Thyroid gland (tissue), 4 donors: ENCODE results near the gene KIAA1671. TPM values are rescaled to one million over a fixed set of nuclear protein-coding genes. Genes with fewer than 3 reads are reported as not detected.
A peak's percentile ranks its signal among the peaks of the same experiment; 100 is the strongest.

Experiments used
- DNase-seq, 2 donors: peaks; one replicate each; pipeline ENCODE4 v3.0.0-alpha.2; 2019
- H3K27ac ChIP-seq, 3 donors: fragments of 200-600 bp; sonication (generic); 1 replicate in 2 of 3; 2 replicates in 1 of 3; pipeline ENCODE4 v1.5.1; 2016 to 2019; ENCODE audit warnings: mild to moderate bottlenecking in 1 of 3, moderate library complexity in 1 of 3
- H3K27me3 ChIP-seq: fragments of 200-600 bp; sonication (generic); one replicate; pipeline ENCODE4 v1.5.1; 2019
- H3K36me3 ChIP-seq, 2 donors: fragments of 200-600 bp; sonication (generic); one replicate each; pipeline ENCODE4 v1.5.1; 2016 to 2019
- H3K4me1 ChIP-seq, 2 donors: fragments of 200-600 bp; sonication (generic); one replicate each; pipeline ENCODE4 v1.5.1; 2017 to 2019
- H3K4me3 ChIP-seq, 3 donors: fragments of 200-600 bp; sonication (generic); replicated peaks in 1 of 3; 1 replicate in 2 of 3; 2 replicates in 1 of 3; pipeline ENCODE4 v1.5.1; 2016; ENCODE audit warnings: mild to moderate bottlenecking in 1 of 3
- H3K9me3 ChIP-seq: fragments of 200-600 bp; sonication (generic); one replicate; pipeline ENCODE4 v1.5.1; 2017
- POLR2A ChIP-seq, 2 donors: fragments of 450-650 bp; IDR thresholded peaks; one replicate each; pipeline ENCODE4 v1.6.1; 2017; ENCODE audit warnings: antibody characterized with exemption in 2 of 2, mild to moderate bottlenecking in 2 of 2, moderate library complexity in 1 of 2
- WGBS, 2 donors: methylation state at CpG; one replicate each; pipeline ENCODE4 v1.1.5; 2017; 5-methylcytosine and 5-hydroxymethylcytosine counted together
- intact Hi-C: fragments of 100-400 bp; cut with DNase I; formaldehyde crosslinking; loops from one replicate; pipeline ENCODE4 v1.15.1; 2023
- total RNA-seq, 4 donors: library from RNA; depleted of rRNA; stranded (reverse); fragments of >200 nt; gene quantifications; one replicate each; pipeline ENCODE4 v1.2.3, GENCODE V29; 2016
- TF ChIP-seq, protein P1 (sequence below), 6 experiments: fragments of 200-600 bp in 3 of 6; fragments of 450-650 bp in 3 of 6; sonication (generic) in 3 of 6; IDR thresholded peaks; one replicate each; pipeline ENCODE4 v1.5.1; 2016 to 2019; ENCODE audit warnings: antibody characterized with exemption in 6 of 6, mild to moderate bottlenecking in 2 of 6, inconsistent platforms in 1 of 6, moderate library complexity in 1 of 6

The KIAA1671 gene
- total RNA-seq, 4 donors from 2014 or later = 63.2 to 111 (median 79.7) TPM

- H3K4me3 ChIP-seq = no peak overlapping the region
- 83 to 86% methylated on average over 11 of the region's 11 CpGs for WGBS, 2 donors
- H3K9me3 ChIP-seq = no peaks in the 10 kb centered on the region
- peaks cover 49 to 50% of the 10 kb centered on the region in 2 donors for H3K4me1 ChIP-seq
- DNase-seq = no peak
- H3K36me3 ChIP-seq = no peaks in the 10 kb centered on the region
- H3K27me3 ChIP-seq = no peaks in the 10 kb centered on the region
- no peak for TF ChIP-seq POLR2A (IDR thresholded peaks at IDR 0.05)
- TF ChIP-seq, protein P1, sequence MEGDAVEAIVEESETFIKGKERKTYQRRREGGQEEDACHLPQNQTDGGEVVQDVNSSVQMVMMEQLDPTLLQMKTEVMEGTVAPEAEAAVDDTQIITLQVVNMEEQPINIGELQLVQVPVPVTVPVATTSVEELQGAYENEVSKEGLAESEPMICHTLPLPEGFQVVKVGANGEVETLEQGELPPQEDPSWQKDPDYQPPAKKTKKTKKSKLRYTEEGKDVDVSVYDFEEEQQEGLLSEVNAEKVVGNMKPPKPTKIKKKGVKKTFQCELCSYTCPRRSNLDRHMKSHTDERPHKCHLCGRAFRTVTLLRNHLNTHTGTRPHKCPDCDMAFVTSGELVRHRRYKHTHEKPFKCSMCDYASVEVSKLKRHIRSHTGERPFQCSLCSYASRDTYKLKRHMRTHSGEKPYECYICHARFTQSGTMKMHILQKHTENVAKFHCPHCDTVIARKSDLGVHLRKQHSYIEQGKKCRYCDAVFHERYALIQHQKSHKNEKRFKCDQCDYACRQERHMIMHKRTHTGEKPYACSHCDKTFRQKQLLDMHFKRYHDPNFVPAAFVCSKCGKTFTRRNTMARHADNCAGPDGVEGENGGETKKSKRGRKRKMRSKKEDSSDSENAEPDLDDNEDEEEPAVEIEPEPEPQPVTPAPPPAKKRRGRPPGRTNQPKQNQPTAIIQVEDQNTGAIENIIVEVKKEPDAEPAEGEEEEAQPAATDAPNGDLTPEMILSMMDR (IDR thresholded peaks at IDR 0.05) = no peak
- intact Hi-C loops = no loop called here
- peak overlapping the region in 1 of 3 donors; percentile 70 for H3K27ac ChIP-seq
Measured at GRCh38 chr22:25021976-25022711, 69.6 kb downstream of the KIAA1671 start.

DNA sequence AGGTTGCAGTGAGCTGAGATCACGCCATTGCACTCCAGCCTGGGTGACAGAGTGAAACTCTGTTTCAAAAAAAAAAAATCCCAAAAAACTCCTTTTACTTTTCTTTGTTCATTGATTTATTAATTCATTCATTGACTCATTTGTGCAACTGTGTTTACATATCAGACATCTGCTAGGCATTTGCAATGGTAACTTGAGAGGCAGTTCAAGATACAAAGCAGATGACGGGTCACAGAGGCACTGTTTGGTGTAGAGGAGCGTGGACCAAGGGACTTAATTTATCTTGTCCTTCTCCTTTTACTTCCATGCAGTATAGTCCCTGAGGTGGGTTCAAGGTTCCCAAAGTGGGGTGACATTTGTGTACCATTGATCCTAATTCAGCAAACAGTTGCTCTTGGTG lies 71.4 kb downstream of the KIAA1671 start:
- no peak overlapping the region for H3K27ac ChIP-seq
- peaks cover 49 to 55% of the 10 kb centered on the region in 2 donors for H3K4me1 ChIP-seq
- H3K4me3 ChIP-seq = no peak overlapping the region
- DNase-seq = no peak
- no peaks in the 10 kb centered on the region for H3K36me3 ChIP-seq
- intact Hi-C loops = no loop called here
- TF ChIP-seq, protein P1 (IDR thresholded peaks at IDR 0.05) = no peak
- no peak for TF ChIP-seq POLR2A (IDR thresholded peaks at IDR 0.05)
- no peaks in the 10 kb centered on the region for H3K27me3 ChIP-seq
- H3K9me3 ChIP-seq = no peaks in the 10 kb centered on the region
- 93 to 94% methylated on average over 3 of the region's 3 CpGs for WGBS, 2 donors

- intact Hi-C loops = loop anchor here (5.0 kb wide), 1 partner anchor 73 kb away; the partner anchor contains the start of gene KIAA1671
- peaks cover 41 to 47% of the 10 kb centered on the region in 2 donors for H3K4me1 ChIP-seq
- no peaks in the 10 kb centered on the region for H3K36me3 ChIP-seq
- no peak overlapping the region for H3K4me3 ChIP-seq
- H3K27me3 ChIP-seq = no peaks in the 10 kb centered on the region
- H3K9me3 ChIP-seq = no peaks in the 10 kb centered on the region
- 87 to 90% methylated on average over 2 to 3 of the region's 3 CpGs for WGBS, 2 donors
- H3K27ac ChIP-seq = peak overlapping the region in 2 of 3 donors; percentile 60 to 70
- no peak for DNase-seq
- TF ChIP-seq POLR2A (IDR thresholded peaks at IDR 0.05) = no peak
- TF ChIP-seq, protein P1 (IDR thresholded peaks at IDR 0.05) = no peak
Measured at GRCh38 chr22:25024895-25025294, 72.4 kb downstream of the KIAA1671 start.

GRCh38 chr22:25025491-25026400 lies 73.2 kb downstream of the KIAA1671 start:
- Histone ChIP-seq H3K36me3 (no peaks in the 10 kb centered on the region), H3K9me3 (no peaks in the 10 kb centered on the region), H3K27ac (peak overlapping the region in 2 of 3 donors; percentile 60 to 70), H3K4me1 (peaks cover 39 to 49% of the 10 kb centered on the region in 2 donors), H3K27me3 (no peaks in the 10 kb centered on the region), H3K4me3 (no peak overlapping the region)
- intact Hi-C loops = loop anchor here (5.0 kb wide), 1 partner anchor 73 kb away; the partner anchor contains the start of gene KIAA1671
- no peak for TF ChIP-seq POLR2A (IDR thresholded peaks at IDR 0.05)
- TF ChIP-seq, protein P1 (IDR thresholded peaks at IDR 0.05) = no peak
- peak; percentile 35 to 51 for DNase-seq
- WGBS, 2 donors = 60 to 68% methylated on average over 11 to 12 of the region's 12 CpGs
